Hepatocyte (in vitro differentiated cells): ENCODE data around the gene PPP1R3C.

Experiments
- CTCF ChIP-seq: fragments of 200-600 bp; sonication (generic); IDR thresholded peaks from 2 replicates; pipeline ENCODE4 v1.5.1; 2016; ENCODE audit warnings: antibody characterized with exemption, mild to moderate bottlenecking; ENCODE audit not compliant: poor library complexity
- EZH2 ChIP-seq: fragments of 200-600 bp; sonication (generic); IDR thresholded peaks from 2 replicates; pipeline ENCODE4 v1.6.1; 2016; ENCODE audit warnings: antibody characterized with exemption, mild to moderate bottlenecking, borderline replicate concordance
- EZH2phosphoT487 ChIP-seq: fragments of 200-600 bp; sonication (generic); IDR thresholded peaks from one replicate; pipeline ENCODE4 v1.6.1; 2018; ENCODE audit warnings: antibody characterized with exemption, mild to moderate bottlenecking, low read depth, moderate library complexity; ENCODE audit not compliant: unreplicated experiment, severe bottlenecking

GRCh38 chr10:91665842-91666241 is 33.0 kb upstream of the PPP1R3C start:
- TF ChIP-seq CTCF = no peak
- TF ChIP-seq EZH2 = no peak
- TF ChIP-seq EZH2phosphoT487 = no peak
